Right ventricle myocardium superior (tissue), 1 donor: ENCODE measurements around the gene SRSF12. TPM values are rescaled to one million over a fixed set of nuclear protein-coding genes. Genes with fewer than 3 reads are reported as not detected.

Experiments
- ATAC-seq: fragments of 200-7000 bp; cut with Tn5 transposase; one replicate; pipeline ENCODE4 v1.9.1; 2020; ENCODE audit warnings: mild to moderate bottlenecking; ENCODE audit not compliant: poor library complexity
- DNase-seq: peaks from one replicate; pipeline ENCODE4 v3.0.0-alpha.2; 2020
- intact Hi-C: fragments of 100-400 bp; cut with DNase I; formaldehyde crosslinking; loops from one replicate; pipeline ENCODE4 v1.11.2; 2022
- total RNA-seq: library from RNA; stranded (reverse); fragmentation: NEBNext Ultra II Directional; extraction: Animal tissue kit (Norgen Biotek cat#: 25700); gene quantifications from one replicate; pipeline ENCODE4 v1.2.1, GENCODE V29; 2021
- donor health status: DM: no; HTN: yes; CAD: no; lungs with severe emphysema.

SRSF12 gene
- total RNA-seq, 1 donor from 2014 or later: not detected

GRCh38 chr6:89054208-89054607 is 63.7 kb downstream of the SRSF12 start:
- intact Hi-C loops: no loop called here
- no peak for DNase-seq
- no peak for ATAC-seq

- ATAC-seq (no peak), DNase-seq (no peak)
- intact Hi-C loops: no loop called here
Observed at GRCh38 chr6:89051676-89052075, 66.2 kb downstream of the SRSF12 start.

- no peak for ATAC-seq
- DNase-seq: no peak
- intact Hi-C loops: no loop called here
Observed at GRCh38 chr6:89050697-89051096, 67.2 kb downstream of the SRSF12 start.

- DNase-seq: peak; percentile 60
Observed at GRCh38 chr6:89050155-89050554, 67.7 kb downstream of the SRSF12 start.

GRCh38 chr6:89048985-89049384 is 68.9 kb downstream of the SRSF12 start:
- DNase-seq (no peak), ATAC-seq (peak; percentile 54)
- intact Hi-C loops: no loop called here

More at GRCh38 chr6:89050155-89050554, 67.7 kb downstream of the SRSF12 start:
- intact Hi-C loops: no loop called here
- ATAC-seq: peak; percentile 89

- intact Hi-C loops: no loop called here
- ATAC-seq (no peak), DNase-seq (no peak)
Observed at GRCh38 chr6:89048288-89048923, 69.5 kb downstream of the SRSF12 start.

- DNase-seq (no peak), ATAC-seq (no peak)
Observed at GRCh38 chr6:89047473-89047872, 70.4 kb downstream of the SRSF12 start.

More at GRCh38 chr6:89047473-89047872, 70.4 kb downstream of the SRSF12 start:
- intact Hi-C loops: no loop called here

Other genes with a start within 250 kb of the SRSF12 start
- gene RNGTT, start 154.5 kb downstream of the SRSF12 start, total RNA-seq: 7.6 TPM
- gene PNRC1, start 37.3 kb downstream of the SRSF12 start, total RNA-seq: 121 TPM
- gene PM20D2, start 28.0 kb upstream of the SRSF12 start, total RNA-seq: 11.1 TPM
- gene GABRR1, start 99.3 kb upstream of the SRSF12 start, total RNA-seq: not detected
- gene GABRR2, start 197.2 kb upstream of the SRSF12 start, total RNA-seq: 0.54 TPM
- 11.9 TPM for gene UBE2J1, start 234.7 kb upstream of the SRSF12 start, total RNA-seq